Caco-2 (cell line): ENCODE measurements around the gene TWF2. TPM values are rescaled to one million over a fixed set of nuclear protein-coding genes. Genes with fewer than 3 reads are reported as not detected.

Experiments used
- BruUV-seq: library from RNA; stranded (reverse); fragments of 400-500 nt; replicated peaks from 2 replicates; lab custom pipeline; 2021; lab: Mats Ljungman, UMichigan
- CTCF ChIA-PET: fragments of 300-600 bp; sonication (Branson Sonifier 250); formaldehyde crosslinking; loops from one replicate; lab custom pipeline; 2022; ENCODE audit warnings: antibody characterized with exemption; lab: Charles Lee
- POLR2A ChIA-PET: fragments of 300-600 bp; sonication (Branson Sonifier 250); formaldehyde crosslinking; loops from one replicate; lab custom pipeline; 2022; ENCODE audit warnings: antibody characterized with exemption; lab: Charles Lee
- DNase-seq, 2 experiments: peaks; one replicate each; pipeline versions ENCODE4 v3.0.0 to v3.0.0-alpha.2; 2020 to 2022
- H3K27me3 ChIP-seq: replicated peaks from 2 replicates; pipeline ENCODE4 v1.6.0; 2011; ENCODE audit warnings: low read length; ENCODE audit not compliant: control insufficient read depth, insufficient read depth
- H3K36me3 ChIP-seq: 2 replicates; pipeline ENCODE4 v1.5.1; 2011; ENCODE audit warnings: low read length; ENCODE audit not compliant: control insufficient read depth, insufficient read depth
- H3K4me1 ChIP-seq: fragments of 250-450 bp; sonication (Bioruptor Pico); 2 replicates; pipeline ENCODE4 v1.5.1; 2020; ENCODE audit warnings: mild to moderate bottlenecking
- H3K4me3 ChIP-seq: 2 replicates; pipeline ENCODE4 v1.5.1; 2011; ENCODE audit warnings: low read depth, mild to moderate bottlenecking, control low read depth, low read length
- H3K9me3 ChIP-seq: fragments of 250-450 bp; sonication (Bioruptor Pico); 2 replicates; pipeline ENCODE4 v1.5.1; 2020; ENCODE audit warnings: mild to moderate bottlenecking, moderate library complexity
- H3K27ac Mint-ChIP-seq: one replicate; pipeline ENCODE4 v1.8.0; 2022; ENCODE audit warnings: mixed read lengths; ENCODE audit not compliant: unreplicated experiment
- H3K27me3 Mint-ChIP-seq: one replicate; pipeline ENCODE4 v1.8.0; 2022; ENCODE audit warnings: mixed read lengths; ENCODE audit not compliant: insufficient read depth, unreplicated experiment
- H3K36me3 Mint-ChIP-seq: one replicate; pipeline ENCODE4 v1.8.0; 2022; ENCODE audit warnings: mild to moderate bottlenecking, mixed read lengths; ENCODE audit not compliant: insufficient read depth, unreplicated experiment
- H3K4me1 Mint-ChIP-seq: one replicate; pipeline ENCODE4 v1.8.0; 2022; ENCODE audit warnings: low read depth, mixed read lengths; ENCODE audit not compliant: unreplicated experiment
- H3K4me3 Mint-ChIP-seq: one replicate; pipeline ENCODE4 v1.8.0; 2022; ENCODE audit warnings: mild to moderate bottlenecking, moderate library complexity, mixed read lengths; ENCODE audit not compliant: unreplicated experiment
- H3K9me3 Mint-ChIP-seq: one replicate; pipeline ENCODE4 v1.8.0; 2022; ENCODE audit warnings: mixed read lengths; ENCODE audit not compliant: unreplicated experiment
- intact Hi-C: fragments of 100-400 bp; cut with micrococcal nuclease; formaldehyde crosslinking; loops from one replicate; pipeline ENCODE4 v1.10.0; 2022; ENCODE audit not compliant: unreplicated experiment
- total RNA-seq: library from RNA; stranded (reverse); gene quantifications from 2 replicates; pipeline ENCODE4 v1.2.3, GENCODE V29; 2022
- TF ChIP-seq, protein P1 (sequence below), 2 experiments: fragments of 200-600 bp in 1 of 2; IDR thresholded peaks; 1 replicate in 1 of 2; 2 replicates in 1 of 2; pipeline versions ENCODE4 v1.5.1 to v1.8.0; 2011 to 2022; ENCODE audit warnings: antibody characterized with exemption in 1 of 2, control low read depth in 1 of 2, inconsistent platforms in 1 of 2, low read depth in 1 of 2, low read length in 1 of 2, mild to moderate bottlenecking in 1 of 2, moderate library complexity in 1 of 2; ENCODE audit not compliant: insufficient read depth in 1 of 2, severe bottlenecking in 1 of 2, unreplicated experiment in 1 of 2

The TWF2 gene
- total RNA-seq, 1 experiment from 2014 or later, result 29.9 TPM

DNA sequence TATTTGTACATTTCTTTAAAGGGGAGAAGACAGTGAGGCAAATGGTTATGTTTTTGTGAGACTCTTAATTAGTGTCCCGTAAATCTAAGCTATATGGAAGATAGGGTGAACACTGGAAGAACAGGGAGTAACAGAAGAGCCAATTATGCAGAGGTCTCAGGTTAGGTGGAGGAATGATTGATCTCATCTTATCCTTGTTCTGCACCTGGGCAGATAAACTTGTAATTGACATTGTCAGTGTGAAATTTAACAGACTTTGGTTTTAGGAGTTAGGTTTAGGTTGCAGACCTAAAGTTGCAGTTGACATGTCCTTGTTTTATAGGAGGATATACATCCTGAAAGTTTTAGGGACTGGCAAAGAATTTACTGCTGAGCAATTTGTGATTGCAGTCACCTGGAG lies 3.1 kb upstream of the TWF2 start:
- BruUV-seq, result no TSS peak
- no peak overlapping the region for H3K4me3 Mint-ChIP-seq
- Histone ChIP-seq H3K27me3 (no peaks in the 10 kb centered on the region), H3K36me3 (no peaks in the 10 kb centered on the region; the same call in 1 of the 2 replicates), H3K9me3 (no peaks in the 10 kb centered on the region), H3K4me3 (no peak overlapping the region), H3K4me1 (peaks cover 27% of the 10 kb centered on the region)
- TF ChIP-seq, protein P1, sequence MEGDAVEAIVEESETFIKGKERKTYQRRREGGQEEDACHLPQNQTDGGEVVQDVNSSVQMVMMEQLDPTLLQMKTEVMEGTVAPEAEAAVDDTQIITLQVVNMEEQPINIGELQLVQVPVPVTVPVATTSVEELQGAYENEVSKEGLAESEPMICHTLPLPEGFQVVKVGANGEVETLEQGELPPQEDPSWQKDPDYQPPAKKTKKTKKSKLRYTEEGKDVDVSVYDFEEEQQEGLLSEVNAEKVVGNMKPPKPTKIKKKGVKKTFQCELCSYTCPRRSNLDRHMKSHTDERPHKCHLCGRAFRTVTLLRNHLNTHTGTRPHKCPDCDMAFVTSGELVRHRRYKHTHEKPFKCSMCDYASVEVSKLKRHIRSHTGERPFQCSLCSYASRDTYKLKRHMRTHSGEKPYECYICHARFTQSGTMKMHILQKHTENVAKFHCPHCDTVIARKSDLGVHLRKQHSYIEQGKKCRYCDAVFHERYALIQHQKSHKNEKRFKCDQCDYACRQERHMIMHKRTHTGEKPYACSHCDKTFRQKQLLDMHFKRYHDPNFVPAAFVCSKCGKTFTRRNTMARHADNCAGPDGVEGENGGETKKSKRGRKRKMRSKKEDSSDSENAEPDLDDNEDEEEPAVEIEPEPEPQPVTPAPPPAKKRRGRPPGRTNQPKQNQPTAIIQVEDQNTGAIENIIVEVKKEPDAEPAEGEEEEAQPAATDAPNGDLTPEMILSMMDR (IDR thresholded peaks at IDR 0.05; ENCODE audit: insufficient read depth in 1 of 2, low read depth in 1 of 2, low read length in 1 of 2, severe bottlenecking in 1 of 2, unreplicated experiment in 1 of 2), result no peak
- no peaks in the 10 kb centered on the region for H3K27me3 Mint-ChIP-seq
- intact Hi-C loops, result no loop called here
- ChIA-PET CTCF (no interaction called here), POLR2A (interaction anchor here (0.6 kb wide), 1 partner anchor 32 kb away, joined by 3 read pairs; no protein-coding TSS in a partner anchor)
- H3K9me3 Mint-ChIP-seq, result no peaks in the 10 kb centered on the region
- H3K4me1 Mint-ChIP-seq, result peaks cover 8% of the 10 kb centered on the region
- H3K36me3 Mint-ChIP-seq, result peaks cover 20% of the 10 kb centered on the region
- H3K27ac Mint-ChIP-seq, result no peak overlapping the region
- no peak for DNase-seq

DNA sequence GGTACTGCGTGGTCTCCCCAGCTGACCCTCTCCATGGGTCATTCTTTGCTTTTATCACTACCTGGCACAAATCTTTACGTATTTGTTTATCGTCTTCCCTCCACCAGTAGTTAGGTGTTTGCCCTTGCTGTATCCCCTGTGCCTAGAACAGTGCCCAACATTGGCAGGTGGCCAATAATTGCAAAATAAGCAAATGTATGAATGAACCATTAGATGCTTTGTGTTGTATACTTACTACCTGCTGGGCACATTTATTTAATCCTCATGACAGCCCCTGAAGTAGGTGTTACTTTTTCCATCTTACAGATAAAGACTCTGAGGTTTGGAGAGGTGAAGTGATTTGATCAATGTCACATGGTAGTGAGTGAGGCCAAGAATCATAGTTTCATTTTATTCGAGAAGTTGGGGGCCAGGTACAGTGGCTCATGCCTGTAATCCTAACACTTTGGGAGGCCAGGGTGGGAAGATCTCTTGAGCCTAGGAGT lies 2.0 kb upstream of the TWF2 start:
- Histone ChIP-seq H3K4me3 (no peak overlapping the region), H3K27me3 (no peaks in the 10 kb centered on the region), H3K4me1 (peaks cover 27% of the 10 kb centered on the region), H3K36me3 (no peaks in the 10 kb centered on the region; the same call in 1 of the 2 replicates), H3K9me3 (no peaks in the 10 kb centered on the region)
- Mint-ChIP-seq H3K27me3 (no peaks in the 10 kb centered on the region), H3K27ac (peak overlapping the region; percentile 91), H3K9me3 (no peaks in the 10 kb centered on the region), H3K36me3 (peaks cover 9% of the 10 kb centered on the region), H3K4me3 (peak overlapping the region; percentile 83), H3K4me1 (peaks cover 8% of the 10 kb centered on the region)
- ChIA-PET POLR2A (interaction anchor here (0.6 to 0.7 kb wide), 2 partner anchors 26 to 49 kb away, joined by 3 read pairs; no protein-coding TSS in a partner anchor), CTCF (interaction anchor here (0.9 to 1.3 kb wide), 3 partner anchors 20 to 41 kb away, joined by 3 to 6 read pairs (median 5); no protein-coding TSS in a partner anchor)
- intact Hi-C loops, result no loop called here
- TF ChIP-seq, protein P1 (IDR thresholded peaks at IDR 0.05; ENCODE audit: insufficient read depth in 1 of 2, low read depth in 1 of 2, low read length in 1 of 2, severe bottlenecking in 1 of 2, unreplicated experiment in 1 of 2), result no peak
- DNase-seq, result no peak
- no TSS peak for BruUV-seq

DNA sequence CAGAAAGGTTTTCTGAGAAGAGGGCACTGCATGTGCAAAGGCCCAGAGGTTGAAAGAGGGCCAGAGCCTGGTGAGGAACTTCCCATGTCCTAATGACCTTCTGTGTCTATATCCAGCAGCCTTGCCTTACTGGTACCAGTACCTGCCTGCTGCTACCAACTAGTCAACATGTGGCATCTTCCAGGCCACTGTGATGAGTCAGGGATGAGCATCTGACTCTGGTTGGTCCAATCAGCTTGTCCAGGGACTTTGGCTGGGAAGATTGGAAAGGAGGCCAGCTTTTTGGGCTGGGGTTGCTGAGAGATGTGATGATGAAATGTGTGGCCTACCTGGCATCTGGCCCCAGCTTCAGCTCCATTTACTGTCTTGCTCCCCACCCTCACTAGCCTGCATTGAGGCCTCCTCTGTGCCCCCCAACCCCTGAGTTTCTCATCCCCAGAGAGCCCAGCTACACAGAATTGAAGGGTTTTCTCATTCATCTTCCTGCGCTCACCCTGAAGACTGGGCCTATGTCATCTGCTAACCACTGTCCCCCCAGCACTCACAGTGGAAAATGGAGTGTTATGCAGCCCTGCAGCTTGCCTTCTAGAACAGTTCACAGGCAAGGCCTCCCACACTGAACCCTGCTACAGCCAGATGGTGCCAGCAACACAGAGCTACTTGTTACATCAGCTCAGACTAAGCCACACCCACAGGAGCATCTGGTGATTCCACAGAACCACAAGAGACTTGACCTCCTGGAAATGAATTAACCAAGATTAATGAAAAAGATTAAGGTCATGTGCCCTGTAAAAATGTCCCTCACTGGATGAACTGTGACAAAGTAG lies 1.3 kb upstream of the TWF2 start:
- Histone ChIP-seq H3K27me3 (no peaks in the 10 kb centered on the region), H3K9me3 (no peaks in the 10 kb centered on the region), H3K4me3 (peak overlapping the region; percentile 100; the same call in 1 of the 2 replicates), H3K4me1 (peaks cover 27% of the 10 kb centered on the region), H3K36me3 (no peaks in the 10 kb centered on the region; the same call in 1 of the 2 replicates)
- H3K27ac Mint-ChIP-seq, result peak overlapping the region; percentile 91
- peaks cover 8% of the 10 kb centered on the region for H3K4me1 Mint-ChIP-seq
- peak overlapping the region; percentile 83 for H3K4me3 Mint-ChIP-seq
- H3K27me3 Mint-ChIP-seq, result no peaks in the 10 kb centered on the region
- H3K36me3 Mint-ChIP-seq, result peaks cover 4% of the 10 kb centered on the region
- no peaks in the 10 kb centered on the region for H3K9me3 Mint-ChIP-seq
- ChIA-PET CTCF (interaction anchor here (0.9 to 1.3 kb wide), 4 partner anchors 20 to 99 kb away, joined by 3 to 6 read pairs (median 4); no protein-coding TSS in a partner anchor), POLR2A (interaction anchor here (0.6 to 0.7 kb wide), 2 partner anchors 27 to 50 kb away, joined by 3 read pairs; no protein-coding TSS in a partner anchor)
- peak; percentile 50 to 51 for DNase-seq
- no TSS peak for BruUV-seq
- intact Hi-C loops, result no loop called here
- TF ChIP-seq, protein P1 (IDR thresholded peaks at IDR 0.05; ENCODE audit: insufficient read depth in 1 of 2, low read depth in 1 of 2, low read length in 1 of 2, severe bottlenecking in 1 of 2, unreplicated experiment in 1 of 2), result no peak
